Thymus (tissue), 11 donors: ENCODE results near the gene AK6. TPM values are rescaled to one million over a fixed set of nuclear protein-coding genes. Genes with fewer than 3 reads are reported as not detected.

Experiments used
- DNase-seq, 9 donors: peaks; one replicate each; pipeline ENCODE4 v3.0.0-alpha.2; 2013; ENCODE audit warnings: low spot score in 9 of 9, low read depth in 6 of 9, missing footprints in 1 of 9
- H3K27ac ChIP-seq, 2 donors: one replicate each; pipeline ENCODE4 v1.5.1; 2013; ENCODE audit warnings: control low read depth in 1 of 2, low read depth in 1 of 2, low read length in 1 of 2, mild to moderate bottlenecking in 1 of 2, moderate library complexity in 1 of 2
- H3K27me3 ChIP-seq, 2 donors: one replicate each; pipeline ENCODE4 v1.5.1; 2013; ENCODE audit warnings: low read length in 1 of 2; ENCODE audit not compliant: control insufficient read depth in 2 of 2, insufficient read depth in 1 of 2
- H3K36me3 ChIP-seq, 2 donors: one replicate each; pipeline ENCODE4 v1.5.1; 2013; ENCODE audit warnings: low read length in 1 of 2, mild to moderate bottlenecking in 1 of 2, moderate library complexity in 1 of 2; ENCODE audit not compliant: control insufficient read depth in 2 of 2, insufficient read depth in 2 of 2
- H3K4me1 ChIP-seq, 2 donors: one replicate each; pipeline ENCODE4 v1.5.1; 2013; ENCODE audit warnings: low read length in 2 of 2; ENCODE audit not compliant: control insufficient read depth in 2 of 2, insufficient read depth in 2 of 2
- H3K4me3 ChIP-seq, 2 donors: one replicate each; pipeline ENCODE4 v1.5.1; 2013; ENCODE audit warnings: low read length in 2 of 2, control low read depth in 1 of 2, mild to moderate bottlenecking in 1 of 2
- H3K9me3 ChIP-seq, 2 donors: one replicate each; pipeline ENCODE4 v1.5.1; 2013; ENCODE audit warnings: low read length in 1 of 2, mild to moderate bottlenecking in 1 of 2; ENCODE audit not compliant: control insufficient read depth in 2 of 2, insufficient read depth in 1 of 2
- WGBS: extraction: QIAGEN DNeasy Blood & Tissue Kit; methylation state at CpG from one replicate; pipeline ENCODE4 v1.1.7; 2013; 5-methylcytosine and 5-hydroxymethylcytosine counted together
- polyA plus RNA-seq: library from polyadenylated mRNA; stranded (reverse); fragments of 200-250 nt; gene quantifications from one replicate; pipeline ENCODE4 v1.2.3, GENCODE V29; 2013
- total RNA-seq: library from RNA; stranded (reverse); fragments of 120-200 nt; gene quantifications from one replicate; pipeline ENCODE4 v1.2.4, GENCODE V29; 2013
- donor health status: healthy.

The AK6 gene
- total and polyA plus RNA-seq, 2 donors: 69.4 to 76.5 TPM

DNA sequence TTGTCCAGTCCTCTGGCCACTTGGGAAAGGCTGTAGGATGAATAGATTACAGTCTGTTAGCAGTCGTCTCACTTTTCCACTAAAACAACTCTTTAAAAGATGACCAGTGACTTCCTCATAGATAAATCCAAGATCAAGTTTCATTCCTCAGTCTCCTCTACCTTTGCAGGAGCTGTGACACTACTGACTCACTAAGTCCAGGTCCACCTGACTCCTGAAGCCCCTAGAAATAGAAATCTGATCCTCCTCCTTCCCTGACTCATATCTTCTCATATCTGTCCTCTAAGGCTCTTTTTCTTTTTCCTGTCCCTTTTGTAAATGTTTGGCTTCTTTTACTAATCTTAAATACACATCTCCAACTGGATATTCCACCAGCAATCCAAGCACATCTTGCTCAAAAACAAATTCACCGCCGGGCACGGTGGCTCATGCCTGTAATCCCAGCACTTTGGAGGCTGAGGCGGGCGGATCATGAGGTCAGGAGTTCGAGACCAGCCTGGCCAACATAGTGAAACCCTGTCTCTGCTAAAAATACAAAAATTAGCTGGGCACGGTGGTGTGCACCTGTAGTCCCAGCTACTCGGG is 39.3 kb downstream of the AK6 start:
- peaks cover 0 to 15% of the 10 kb centered on the region in 2 donors for H3K4me1 ChIP-seq
- DNase-seq: no peak
- peaks cover 0 to 8% of the 10 kb centered on the region in 2 donors for H3K9me3 ChIP-seq
- 96% methylated on average over 9 of the region's 9 CpGs for WGBS
- H3K36me3 ChIP-seq: no peaks in the 10 kb centered on the region
- no peaks in the 10 kb centered on the region for H3K27me3 ChIP-seq
- H3K27ac ChIP-seq: no peak overlapping the region
- no peak overlapping the region for H3K4me3 ChIP-seq

DNA sequence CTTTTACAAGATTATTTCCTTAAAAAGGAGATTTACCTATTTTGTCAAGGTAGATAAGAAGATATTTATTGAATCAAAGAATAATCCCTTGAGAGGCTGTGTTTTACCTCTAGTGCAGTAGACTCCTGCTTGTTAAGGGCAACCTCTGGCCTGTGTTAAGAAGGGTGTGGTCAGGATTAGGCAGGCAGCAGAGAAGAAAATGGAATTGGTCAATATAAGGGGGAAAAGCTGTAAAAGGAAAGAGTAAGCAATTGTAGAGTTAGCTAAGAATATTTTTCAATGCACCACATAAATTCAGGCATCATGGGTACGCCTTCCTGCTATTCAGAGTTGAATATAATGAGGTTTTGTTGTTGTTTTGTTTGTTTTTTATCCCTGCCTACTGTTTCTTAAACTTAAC is 43.0 kb downstream of the AK6 start:
- H3K36me3 ChIP-seq: no peaks in the 10 kb centered on the region
- H3K27ac ChIP-seq: no peak overlapping the region
- WGBS: 95% methylated on average over 1 of the region's 1 CpG
- peaks cover 0 to 1% of the 10 kb centered on the region in 2 donors for H3K4me1 ChIP-seq
- no peak overlapping the region for H3K4me3 ChIP-seq
- no peak for DNase-seq
- H3K27me3 ChIP-seq: no peaks in the 10 kb centered on the region
- H3K9me3 ChIP-seq: no peaks in the 10 kb centered on the region

DNA sequence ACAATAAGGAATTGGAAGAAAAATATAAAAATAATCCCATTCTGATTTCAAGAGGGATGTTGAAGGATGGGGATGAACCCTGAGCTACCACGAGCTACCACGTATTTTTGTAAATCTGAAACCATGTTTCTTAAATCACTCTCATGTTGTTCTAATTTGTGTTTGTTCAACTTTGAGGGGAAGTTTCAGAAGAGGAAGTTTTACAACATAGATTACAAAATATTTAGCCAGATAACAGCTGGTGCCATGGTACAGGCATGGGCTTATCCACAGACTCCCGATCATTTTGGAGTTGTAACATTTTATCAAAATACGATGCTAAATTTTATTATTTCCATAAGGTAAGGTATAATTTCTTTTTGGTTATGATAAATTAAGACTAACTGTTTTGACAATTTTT is 51.9 kb downstream of the AK6 start:
- 95% methylated on average over 4 of the region's 4 CpGs for WGBS
- Histone ChIP-seq H3K9me3 (no peaks in the 10 kb centered on the region), H3K27ac (no peak overlapping the region), H3K36me3 (peaks cover 3 to 8% of the 10 kb centered on the region in 2 donors), H3K4me1 (no peaks in the 10 kb centered on the region), H3K27me3 (no peaks in the 10 kb centered on the region), H3K4me3 (no peak overlapping the region)
- no peak for DNase-seq

DNA sequence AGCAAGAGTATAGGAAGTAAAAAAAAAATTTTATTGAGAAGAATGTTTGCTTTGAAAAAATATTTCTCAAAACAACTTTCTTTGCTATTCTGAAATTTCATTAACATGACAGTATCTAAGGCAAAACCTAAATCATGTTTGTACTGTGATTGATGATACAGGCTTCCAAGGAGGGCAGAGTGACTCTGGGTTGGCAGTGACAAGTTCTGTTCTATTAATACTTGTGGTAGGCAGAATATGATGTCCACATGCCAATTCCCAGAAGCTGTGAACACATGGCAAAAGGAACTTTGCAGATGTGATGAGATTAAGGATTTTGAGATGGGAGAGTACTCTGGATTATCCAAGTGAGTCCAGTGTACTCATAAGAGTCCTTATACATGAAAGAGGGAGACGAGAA is 53.3 kb downstream of the AK6 start:
- no peak for DNase-seq
- no peak overlapping the region for H3K27ac ChIP-seq
- H3K27me3 ChIP-seq: no peaks in the 10 kb centered on the region
- WGBS: 98% methylated on average over 1 of the region's 1 CpG
- no peak overlapping the region for H3K4me3 ChIP-seq
- H3K9me3 ChIP-seq: no peaks in the 10 kb centered on the region
- H3K36me3 ChIP-seq: peaks cover 6 to 8% of the 10 kb centered on the region in 2 donors
- no peaks in the 10 kb centered on the region for H3K4me1 ChIP-seq

DNA sequence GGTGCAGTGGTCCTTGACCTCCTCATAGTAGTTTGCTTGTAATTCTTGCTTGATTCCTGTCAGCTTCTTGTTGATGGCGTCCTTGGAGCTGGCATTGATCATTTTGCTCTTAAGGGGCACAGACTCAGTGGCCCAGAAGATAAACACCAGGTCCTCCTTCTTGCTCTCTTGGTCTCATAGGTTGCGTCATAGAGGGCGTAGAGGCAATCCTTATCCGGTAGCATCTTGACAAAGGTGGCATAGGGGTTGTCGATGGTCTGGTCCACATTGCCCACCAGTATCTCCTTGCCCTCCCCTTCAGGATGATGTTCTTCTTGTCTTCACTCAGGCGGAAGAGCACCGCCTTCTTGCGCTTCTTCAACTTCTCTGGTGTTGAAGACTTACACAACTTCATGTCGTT is 55.9 kb downstream of the AK6 start:
- no peak overlapping the region for H3K4me3 ChIP-seq
- H3K4me1 ChIP-seq: no peaks in the 10 kb centered on the region
- H3K27me3 ChIP-seq: no peaks in the 10 kb centered on the region
- no peak for DNase-seq
- peaks cover 0 to 6% of the 10 kb centered on the region in 2 donors for H3K9me3 ChIP-seq
- H3K27ac ChIP-seq: no peak overlapping the region
- peaks cover 13 to 14% of the 10 kb centered on the region in 2 donors for H3K36me3 ChIP-seq
- WGBS: 98% methylated on average over 9 of the region's 9 CpGs

DNA sequence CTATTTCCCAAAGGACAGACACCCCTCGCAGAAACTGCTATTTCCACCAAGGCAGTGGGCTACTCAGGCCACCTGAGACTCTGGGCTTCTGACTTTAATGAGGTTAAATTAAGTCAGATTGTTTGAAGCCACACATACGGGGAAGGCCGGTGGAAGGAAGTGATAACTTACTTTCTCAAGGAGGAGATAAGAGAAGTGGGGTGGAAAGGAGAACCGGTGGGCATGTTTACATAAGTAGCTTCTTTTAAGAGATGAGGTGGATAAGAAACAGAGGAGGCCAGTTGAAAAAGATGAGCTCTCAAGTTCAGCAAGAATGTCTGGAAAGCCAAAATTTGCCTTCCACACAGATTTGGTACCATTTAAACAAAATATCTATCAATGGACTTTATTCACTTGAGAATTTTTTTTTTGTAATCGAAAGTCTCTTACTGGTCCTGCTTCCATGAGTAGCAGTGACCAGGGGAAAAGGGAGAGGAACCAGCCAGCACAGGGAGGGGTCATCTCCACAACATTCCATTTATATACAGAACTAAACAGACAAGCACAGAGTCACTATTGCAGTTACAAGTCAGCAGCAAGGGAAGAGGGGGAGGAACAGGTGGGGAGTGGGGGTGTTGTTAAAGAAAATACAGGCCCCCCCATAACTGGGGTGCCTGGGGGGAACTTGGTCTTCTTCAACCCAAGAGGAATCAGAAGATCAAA is 56.7 kb downstream of the AK6 start:
- Histone ChIP-seq H3K36me3 (peaks cover 13 to 16% of the 10 kb centered on the region in 2 donors), H3K27ac (no peak overlapping the region), H3K4me3 (no peak overlapping the region)

DNA sequence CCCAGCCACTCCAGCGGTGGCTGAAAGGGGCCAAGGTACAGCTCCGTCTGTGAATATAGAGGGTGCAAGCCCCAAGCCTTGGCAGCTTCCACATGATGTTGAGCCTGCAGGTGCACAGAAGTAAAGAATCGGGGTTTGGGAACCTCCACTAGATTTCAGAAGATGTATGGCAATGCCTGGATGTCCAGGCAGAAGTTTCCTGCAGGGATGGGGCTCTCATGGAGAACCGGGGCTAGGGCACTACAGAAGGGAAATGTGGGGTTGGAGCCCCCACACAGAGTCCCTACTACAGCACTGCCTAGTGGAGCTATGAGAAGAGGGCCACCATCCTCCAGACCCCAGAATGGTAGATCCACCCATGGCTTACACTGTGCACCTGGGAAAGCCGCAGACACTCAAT is 59.9 kb downstream of the AK6 start:
- peaks cover 0 to 6% of the 10 kb centered on the region in 2 donors for H3K9me3 ChIP-seq
- no peak for DNase-seq
- no peak overlapping the region for H3K27ac ChIP-seq
- no peak overlapping the region for H3K4me3 ChIP-seq
- no peaks in the 10 kb centered on the region for H3K4me1 ChIP-seq
- H3K27me3 ChIP-seq: no peaks in the 10 kb centered on the region
- H3K36me3 ChIP-seq: peaks cover 13 to 16% of the 10 kb centered on the region in 2 donors
- over 99% methylated on average over 5 of the region's 5 CpGs for WGBS

More for the DNA sequence above, 56.7 kb downstream of the AK6 start:
- H3K9me3 ChIP-seq: peaks cover 0 to 6% of the 10 kb centered on the region in 2 donors
- no peak for DNase-seq
- H3K4me1 ChIP-seq: no peaks in the 10 kb centered on the region
- 77% methylated on average over 5 of the region's 5 CpGs for WGBS
- H3K27me3 ChIP-seq: no peaks in the 10 kb centered on the region

DNA sequence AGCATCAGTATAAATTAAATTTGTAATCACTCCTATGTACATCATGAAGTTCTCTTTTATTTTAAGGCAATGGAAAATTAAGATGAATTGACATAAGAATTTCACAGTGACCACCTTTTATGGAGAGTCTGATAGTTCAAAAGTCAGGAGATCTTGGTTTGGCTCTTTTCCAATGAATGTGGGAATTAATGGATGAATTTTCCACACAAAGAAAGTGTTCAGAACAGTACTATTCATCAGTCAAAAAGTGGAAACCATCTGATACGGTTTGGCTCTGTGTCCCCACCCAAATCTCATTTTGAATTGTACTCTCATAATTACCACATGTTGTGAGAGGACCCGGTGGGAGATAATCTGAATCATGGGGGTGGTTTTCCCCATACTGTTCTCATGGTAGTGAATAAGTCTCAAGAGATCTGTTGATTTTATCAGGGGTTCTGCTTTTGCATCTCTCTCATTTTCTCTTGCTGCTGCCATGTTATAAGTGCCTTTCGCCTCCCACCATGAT is 61.2 kb downstream of the AK6 start:
- no peak overlapping the region for H3K4me3 ChIP-seq
- peaks cover 7 to 13% of the 10 kb centered on the region in 2 donors for H3K36me3 ChIP-seq
- 78% methylated on average over 3 of the region's 3 CpGs for WGBS
- H3K27ac ChIP-seq: no peak overlapping the region
- no peak for DNase-seq
- peaks cover 0 to 6% of the 10 kb centered on the region in 2 donors for H3K9me3 ChIP-seq
- H3K27me3 ChIP-seq: no peaks in the 10 kb centered on the region
- no peaks in the 10 kb centered on the region for H3K4me1 ChIP-seq

DNA sequence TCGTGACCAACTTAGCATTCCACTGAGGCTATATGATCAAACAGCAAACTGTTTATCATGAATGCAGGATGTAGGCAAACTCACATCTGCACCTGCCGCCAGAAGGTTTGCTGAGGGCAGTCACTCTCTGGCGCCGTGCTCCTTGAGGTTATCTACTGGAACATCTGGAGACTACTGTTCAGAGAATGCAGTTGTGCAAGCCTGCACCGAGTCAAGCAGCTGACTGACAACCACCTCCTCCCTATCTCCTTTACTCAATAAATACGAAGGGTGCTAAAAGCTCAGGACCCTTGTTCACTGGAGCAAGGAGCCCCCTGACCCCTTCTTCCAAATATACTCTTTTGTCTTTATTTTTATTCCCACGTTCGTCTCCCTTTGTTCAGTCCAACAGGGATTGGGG is 63.8 kb downstream of the AK6 start:
- peaks cover 5 to 8% of the 10 kb centered on the region in 2 donors for H3K36me3 ChIP-seq

More for the DNA sequence above, 63.8 kb downstream of the AK6 start:
- WGBS: 97% methylated on average over 8 of the region's 8 CpGs
- no peak for DNase-seq
- no peak overlapping the region for H3K27ac ChIP-seq
- H3K4me1 ChIP-seq: no peaks in the 10 kb centered on the region
- peaks cover 0 to 6% of the 10 kb centered on the region in 2 donors for H3K9me3 ChIP-seq
- no peaks in the 10 kb centered on the region for H3K27me3 ChIP-seq
- H3K4me3 ChIP-seq: no peak overlapping the region
